HG03442 (cell line): ENCODE data around the gene ANXA8.
A peak's percentile ranks its signal among the peaks of the same experiment; 100 is the strongest.
"Not testable (repeated sequence)": the region's sequence is repeated elsewhere in the genome, so short reads cannot be mapped to it uniquely, and the experiment has no call there.

Experiments used
- ATAC-seq: cut with Tn5 transposase; IDR thresholded peaks from one replicate; pipeline ENCODE4 v1.9.1; 2021; ENCODE audit warnings: mild to moderate bottlenecking, moderate library complexity; ENCODE audit not compliant: unreplicated experiment

Gene ANXA8, protein sequence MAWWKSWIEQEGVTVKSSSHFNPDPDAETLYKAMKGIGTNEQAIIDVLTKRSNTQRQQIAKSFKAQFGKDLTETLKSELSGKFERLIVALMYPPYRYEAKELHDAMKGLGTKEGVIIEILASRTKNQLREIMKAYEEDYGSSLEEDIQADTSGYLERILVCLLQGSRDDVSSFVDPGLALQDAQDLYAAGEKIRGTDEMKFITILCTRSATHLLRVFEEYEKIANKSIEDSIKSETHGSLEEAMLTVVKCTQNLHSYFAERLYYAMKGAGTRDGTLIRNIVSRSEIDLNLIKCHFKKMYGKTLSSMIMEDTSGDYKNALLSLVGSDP

GRCh38 chr10:47483923-47484322 lies at the start of gene ANXA8:
TSS of gene ANXA8 (minus strand) at chr10:47484115. CDS start at chr10:47483933, 182 bp downstream.
- not testable (repeated sequence) for ATAC-seq

DNA sequence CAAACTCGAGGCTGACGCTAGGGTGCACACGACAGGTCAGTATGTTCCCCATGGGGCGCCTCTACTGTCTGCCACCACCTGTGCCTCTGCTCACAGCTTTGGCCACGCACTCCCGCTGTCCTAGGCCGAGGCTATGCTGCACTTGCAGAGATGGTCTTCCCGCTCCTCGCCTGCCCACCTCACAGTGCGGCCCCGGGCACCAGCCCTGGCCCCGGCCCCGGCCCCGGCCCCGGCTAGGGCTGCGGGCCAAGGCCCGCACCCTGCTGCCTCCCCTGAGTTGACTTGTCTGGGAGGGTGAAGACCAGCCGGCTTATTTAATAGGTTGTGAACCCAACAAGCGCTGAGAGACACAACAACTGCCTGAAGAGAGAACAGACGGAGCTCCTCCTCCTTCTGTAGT lies 39.6 kb upstream of the ANXA8 start, which contains the start of gene AGAP9:
TSS of gene AGAP9 (minus strand) at position 164 of the 400 bp plus-strand sequence. CDS start at position 52, 112 bp downstream.
- not testable (repeated sequence) for ATAC-seq

GRCh38 chr10:47502313-47502712 lies 18.4 kb upstream of the ANXA8 start:
- ATAC-seq, result not testable (repeated sequence)

- not testable (repeated sequence) for ATAC-seq
Measured at GRCh38 chr10:47494226-47494625, 10.3 kb upstream of the ANXA8 start.

- not testable (repeated sequence) for ATAC-seq
Measured at GRCh38 chr10:47491600-47491999, 7.7 kb upstream of the ANXA8 start, which contains the start of gene FAM25G. TSS of gene FAM25G (minus strand) at chr10:47491700. CDS start at chr10:47491674, 26 bp downstream.

DNA sequence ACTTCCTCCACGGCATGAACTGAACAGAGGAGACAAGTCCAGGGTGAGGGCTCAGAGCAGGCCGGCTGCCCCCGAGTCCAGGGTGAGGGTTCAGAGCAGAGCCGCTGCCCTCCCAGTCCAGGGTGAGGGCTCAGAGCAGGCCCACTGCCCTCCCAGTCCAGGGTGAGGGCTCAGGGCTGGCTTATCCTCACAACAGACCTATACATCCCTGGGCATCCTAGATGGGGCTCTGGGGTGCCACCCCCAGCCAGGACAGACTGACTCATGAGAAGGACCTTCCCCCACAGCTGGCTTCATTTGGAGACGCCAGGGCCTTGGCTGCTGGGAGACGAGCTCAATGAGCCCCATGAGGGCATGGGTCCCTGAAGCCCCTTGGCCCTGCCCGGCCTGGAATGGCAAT lies 5.7 kb upstream of the ANXA8 start:
- not testable (repeated sequence) for ATAC-seq

- not testable (repeated sequence) for ATAC-seq
Measured at GRCh38 chr10:47485943-47486342, 2.0 kb upstream of the ANXA8 start.

GRCh38 chr10:47484786-47485185 lies 871 bp upstream of the ANXA8 start:
- not testable (repeated sequence) for ATAC-seq

- not testable (repeated sequence) for ATAC-seq
Measured at GRCh38 chr10:47482367-47482766, 1.5 kb downstream of the ANXA8 start.

DNA sequence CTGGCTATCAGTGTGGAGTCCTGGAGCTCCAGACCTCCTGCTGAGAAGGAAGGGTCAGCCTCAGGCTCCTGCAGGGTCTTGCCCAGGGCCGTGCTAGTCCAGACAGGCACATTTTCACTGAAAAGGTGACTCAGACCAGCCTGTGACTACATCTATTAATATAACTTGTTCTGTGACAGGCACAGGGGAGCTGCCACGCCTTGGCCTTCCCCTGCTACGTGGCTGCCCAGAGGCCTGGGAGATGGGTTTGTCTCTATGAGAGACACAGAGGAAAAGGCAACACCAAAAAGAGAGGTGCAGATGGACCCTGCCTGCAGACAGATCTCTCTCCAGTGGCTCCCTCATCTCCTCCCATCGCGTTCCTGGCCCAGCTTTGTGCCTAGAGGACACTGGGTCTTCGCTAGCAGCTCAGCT lies 2.1 kb downstream of the ANXA8 start:
- ATAC-seq, result not testable (repeated sequence)

GRCh38 chr10:47481182-47481766 lies 2.6 kb downstream of the ANXA8 start:
- ATAC-seq, result not testable (repeated sequence)

DNA sequence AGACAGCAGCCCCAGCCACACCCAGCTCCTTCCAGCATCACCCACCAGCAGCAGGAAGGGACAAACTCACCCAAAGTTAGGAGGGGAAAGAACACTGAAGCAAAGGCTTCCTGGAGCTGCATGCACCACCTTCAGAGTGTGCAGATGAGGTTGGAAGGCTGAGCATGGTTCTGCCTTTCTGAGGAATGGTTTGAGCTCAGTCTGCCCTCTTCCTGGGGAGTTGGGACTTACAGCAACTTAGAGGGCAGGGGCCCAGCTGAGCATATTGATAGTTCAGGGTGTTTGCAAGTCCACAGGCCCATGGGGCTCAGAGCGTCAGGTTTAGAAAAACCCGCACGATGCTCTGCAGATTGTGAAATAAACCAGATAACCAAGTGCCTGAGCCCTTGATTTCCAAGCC lies 3.8 kb downstream of the ANXA8 start:
- ATAC-seq, result not testable (repeated sequence)

GRCh38 chr10:47478114-47478513 lies 5.8 kb downstream of the ANXA8 start:
- ATAC-seq, result not testable (repeated sequence)

- ATAC-seq, result not testable (repeated sequence)
Measured at GRCh38 chr10:47477078-47477477, 6.8 kb downstream of the ANXA8 start.

- ATAC-seq, result not testable (repeated sequence)
Measured at GRCh38 chr10:47475101-47475500, 8.8 kb downstream of the ANXA8 start.

GRCh38 chr10:47473516-47473915 lies 10.4 kb downstream of the ANXA8 start:
- ATAC-seq, result not testable (repeated sequence)

DNA sequence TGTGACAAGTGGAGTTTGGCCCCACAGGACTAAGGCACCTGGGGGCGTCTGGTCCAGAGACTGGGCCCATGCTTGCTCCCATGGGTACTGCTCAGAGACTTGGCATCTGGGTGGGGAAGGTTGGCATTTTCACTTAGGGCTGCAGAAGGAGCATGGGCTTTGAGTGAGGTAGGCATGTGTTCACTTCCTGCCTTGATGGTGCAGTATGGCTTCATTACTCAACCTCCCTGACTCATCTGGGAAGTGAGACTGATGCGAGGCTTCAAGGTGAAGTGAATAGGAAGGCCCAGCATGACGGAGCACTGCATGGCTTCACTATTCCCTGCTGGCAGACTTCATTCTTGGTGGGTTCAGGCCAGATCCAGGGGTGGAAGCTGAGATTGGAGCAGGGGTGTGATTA lies 11.3 kb downstream of the ANXA8 start:
- ATAC-seq, result peak; percentile 81

- not testable (repeated sequence) for ATAC-seq
Measured at GRCh38 chr10:47472072-47472471, 11.8 kb downstream of the ANXA8 start.

DNA sequence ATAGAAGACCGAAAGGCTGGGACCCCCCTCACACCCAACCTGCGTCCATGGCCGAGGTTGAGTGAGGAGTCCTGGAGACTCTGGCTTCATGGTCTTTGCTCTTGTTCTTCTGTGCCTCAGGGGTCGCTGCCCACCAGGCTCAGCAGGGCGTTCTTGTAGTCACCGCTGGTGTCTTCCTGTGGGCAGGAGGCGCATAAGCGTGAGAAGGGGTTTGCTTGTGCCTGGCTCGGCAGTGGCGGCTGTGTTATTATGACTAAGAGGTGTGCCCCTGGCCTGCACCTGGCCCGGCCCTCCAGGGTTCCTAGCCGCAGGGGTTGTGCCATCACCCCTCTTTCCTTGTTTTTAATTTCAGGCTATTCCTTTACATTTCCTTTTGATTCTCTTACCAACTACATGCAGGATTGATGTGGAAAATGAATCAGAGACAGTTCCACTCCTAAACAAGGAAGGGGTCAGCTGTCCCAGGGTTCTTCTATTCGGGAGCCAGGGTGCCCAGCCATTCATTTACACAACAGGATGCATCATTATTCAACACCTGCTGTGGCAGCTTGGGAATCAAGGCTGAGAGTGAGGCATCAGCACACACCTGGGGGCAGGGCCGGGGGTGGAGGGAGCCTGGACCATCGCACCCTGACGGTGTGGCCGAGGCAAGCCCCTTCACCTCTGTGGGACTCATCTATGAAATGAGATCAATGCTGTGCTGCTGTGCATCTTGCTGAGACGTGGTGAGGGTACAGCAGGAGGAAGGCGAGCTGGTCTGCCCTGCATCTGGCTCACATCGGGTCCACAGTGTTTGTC lies 15.0 kb downstream of the ANXA8 start:
- not testable (repeated sequence) for ATAC-seq

DNA sequence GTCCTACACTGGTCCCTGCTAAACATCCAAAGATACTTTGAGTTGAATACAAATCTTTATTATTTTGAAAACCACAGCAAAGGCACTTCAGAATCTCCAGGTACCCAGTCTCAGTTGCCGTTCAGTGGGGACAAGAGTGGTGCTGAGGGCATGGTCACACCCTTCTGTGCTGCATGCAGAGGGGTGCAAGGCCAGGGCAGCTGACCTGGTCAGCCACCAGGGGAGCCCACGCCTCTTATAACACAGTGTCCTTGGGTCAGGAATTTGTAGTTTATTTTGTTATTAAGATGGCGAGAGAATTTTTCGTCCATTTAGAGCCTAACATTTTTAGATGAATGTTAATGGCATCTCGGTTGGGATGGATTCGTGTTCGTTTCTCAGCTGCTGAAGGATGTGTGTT lies 16.0 kb downstream of the ANXA8 start:
- not testable (repeated sequence) for ATAC-seq

DNA sequence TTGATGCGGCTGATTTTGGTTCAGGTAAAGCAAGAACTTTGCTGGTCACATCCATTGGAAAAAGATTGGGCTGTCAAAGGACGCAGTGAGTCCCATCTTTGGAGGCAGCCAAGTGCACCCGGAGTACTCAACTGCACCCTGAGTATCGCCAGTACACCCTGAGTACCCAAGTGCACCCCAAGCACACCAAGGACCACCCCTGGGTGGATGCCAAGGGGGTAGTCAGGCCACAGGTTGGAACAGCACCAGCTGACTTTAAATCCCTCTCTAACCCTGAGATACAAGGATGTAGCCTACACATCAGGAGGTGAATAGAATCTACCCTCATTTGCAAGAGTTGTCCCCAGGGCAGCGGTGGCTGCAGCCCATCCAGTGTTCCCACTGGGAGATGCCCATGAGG lies 16.5 kb downstream of the ANXA8 start:
- ATAC-seq, result not testable (repeated sequence)
